KMS-11 (cell line): ENCODE data around the gene B4GALNT1.

ENCODE experiments used
- H2AFZ ChIP-seq: fragments of 200-600 bp; sonication (generic); 2 replicates; pipeline ENCODE4 v1.6.1; 2016; ENCODE audit warnings: antibody characterized with exemption, mixed run types, low read depth
- H3K27ac ChIP-seq: fragments of 200-600 bp; sonication (generic); 2 replicates; pipeline ENCODE4 v1.6.1; 2016; ENCODE audit warnings: mild to moderate bottlenecking, mixed run types
- H3K27me3 ChIP-seq: fragments of 200-600 bp; sonication (generic); 2 replicates; pipeline ENCODE4 v1.6.1; 2017; ENCODE audit warnings: mild to moderate bottlenecking, low read depth, mixed run types, moderate library complexity; ENCODE audit not compliant: insufficient read depth
- H3K36me3 ChIP-seq: fragments of 200-600 bp; sonication (generic); 2 replicates; pipeline ENCODE4 v1.6.1; 2017; ENCODE audit warnings: mild to moderate bottlenecking, mixed run types; ENCODE audit not compliant: insufficient read depth
- H3K4me1 ChIP-seq: fragments of 200-600 bp; sonication (generic); 2 replicates; pipeline ENCODE4 v1.6.1; 2016; ENCODE audit warnings: mild to moderate bottlenecking, low read depth, mixed run types; ENCODE audit not compliant: poor library complexity, severe bottlenecking
- H3K4me2 ChIP-seq: fragments of 200-600 bp; sonication (generic); 2 replicates; pipeline ENCODE4 v1.7.0; 2016; ENCODE audit warnings: mild to moderate bottlenecking, mixed run types
- H3K4me3 ChIP-seq: fragments of 200-600 bp; sonication (generic); IDR thresholded peaks from 2 replicates; pipeline ENCODE4 v1.6.1; 2017; ENCODE audit warnings: low read depth, low read length, mixed read lengths; ENCODE audit not compliant: insufficient read depth
- H3K79me2 ChIP-seq: fragments of 200-600 bp; sonication (generic); 2 replicates; pipeline ENCODE4 v1.6.1; 2016; ENCODE audit warnings: low read depth, mixed run types; ENCODE audit not compliant: insufficient read depth
- H3K9ac ChIP-seq: fragments of 200-600 bp; sonication (generic); 2 replicates; pipeline ENCODE4 v1.6.1; 2016; ENCODE audit warnings: mild to moderate bottlenecking, mixed run types
- H4K20me1 ChIP-seq: fragments of 200-600 bp; sonication (generic); 2 replicates; pipeline ENCODE4 v1.6.1; 2016; ENCODE audit warnings: mild to moderate bottlenecking, mixed run types; ENCODE audit not compliant: insufficient read depth
- TF ChIP-seq, protein P1 (sequence below): fragments of 200-600 bp; sonication (generic); conservative IDR thresholded peaks from 2 replicates; pipeline ENCODE4 v1.6.1; 2017; ENCODE audit warnings: low read depth, mild to moderate bottlenecking, antibody characterized with exemption, low read length, moderate library complexity, mixed read lengths

The B4GALNT1 gene

DNA sequence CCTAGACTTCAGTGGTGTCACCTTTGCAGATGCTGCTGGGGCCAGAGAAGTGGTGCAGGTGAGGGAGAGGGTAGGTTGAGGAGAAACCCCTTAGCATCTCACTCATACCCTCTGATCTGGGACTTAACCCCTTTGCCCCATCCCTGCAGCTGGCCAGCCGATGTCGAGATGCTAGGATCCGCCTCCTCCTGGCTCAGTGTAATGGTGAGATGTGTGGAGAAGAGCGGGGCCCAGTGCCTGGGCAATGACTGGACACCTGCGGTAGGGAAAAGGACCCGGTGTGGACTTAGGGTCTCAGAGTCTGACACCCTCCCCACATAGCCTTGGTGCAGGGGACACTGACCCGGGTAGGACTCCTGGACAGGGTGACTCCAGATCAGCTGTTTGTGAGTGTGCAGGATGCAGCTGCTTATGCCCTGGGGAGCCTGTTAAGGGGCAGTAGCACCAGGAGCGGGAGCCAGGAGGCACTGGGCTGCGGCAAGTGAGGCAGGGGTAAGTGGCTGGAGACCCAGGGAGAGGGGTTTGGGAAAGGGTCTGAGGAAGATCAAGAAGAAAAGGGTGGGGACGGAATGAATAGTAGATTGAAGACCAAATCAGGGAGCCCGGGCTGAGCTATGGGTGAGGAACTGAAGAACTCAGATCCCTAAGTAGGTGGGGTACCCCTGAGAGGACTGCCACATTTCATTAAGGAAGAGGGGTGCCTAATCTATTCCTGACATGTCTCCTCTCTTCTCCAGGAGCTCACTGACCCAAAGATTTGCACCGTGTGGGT is 7.6 kb downstream of the B4GALNT1 start:
- H3K4me3 ChIP-seq = no peak overlapping the region
- no peak overlapping the region for H3K4me2 ChIP-seq

DNA sequence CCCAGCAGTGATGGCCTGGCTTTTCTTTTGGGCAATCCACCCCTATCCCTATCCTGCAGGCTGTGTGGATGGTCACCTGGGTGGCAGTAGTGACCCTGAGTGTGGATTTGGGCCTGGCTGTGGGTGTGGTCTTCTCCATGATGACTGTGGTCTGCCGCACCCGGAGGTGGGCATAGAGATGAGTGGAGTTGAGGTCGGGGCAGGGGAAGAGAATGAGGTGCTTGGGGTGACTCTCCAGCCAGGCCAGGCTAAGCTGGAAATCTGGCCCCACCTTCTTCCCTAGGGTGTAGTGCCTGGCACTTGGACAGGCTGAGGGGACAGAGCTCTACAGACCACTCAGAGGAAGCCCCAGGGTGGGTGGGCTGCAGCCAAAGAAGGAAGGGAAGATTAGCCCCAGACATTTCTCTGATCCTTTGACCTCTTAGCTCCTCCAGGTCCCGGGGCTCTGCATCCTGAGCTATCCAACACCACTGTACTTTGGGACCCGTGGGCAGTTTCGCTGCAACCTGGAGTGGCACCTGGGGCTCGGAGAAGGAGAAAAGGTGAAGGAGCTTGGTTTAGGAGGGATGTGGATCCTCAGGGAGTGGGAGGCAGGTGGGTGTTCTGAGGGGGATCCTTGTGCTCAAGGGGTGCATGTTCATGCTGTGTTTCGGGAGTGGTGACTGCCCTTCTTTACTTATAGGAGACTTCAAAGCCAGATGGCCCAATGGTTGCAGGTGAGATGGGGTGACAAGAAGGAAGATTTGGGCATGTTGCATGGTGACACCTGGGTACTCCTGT is 8.4 kb downstream of the B4GALNT1 start:
- Histone ChIP-seq H3K4me1 (peaks cover 5% of the 10 kb centered on the region), H3K36me3 (no peaks in the 10 kb centered on the region; the same call in 1 of the 2 replicates), H3K27me3 (peaks cover 18% of the 10 kb centered on the region), H2AFZ (no peak overlapping the region), H3K79me2 (no peaks in the 10 kb centered on the region), H4K20me1 (no peaks in the 10 kb centered on the region), H3K4me3 (no peak overlapping the region), H3K9ac (no peak overlapping the region), H3K4me2 (no peak overlapping the region), H3K27ac (no peak overlapping the region)
- TF ChIP-seq, protein P1, sequence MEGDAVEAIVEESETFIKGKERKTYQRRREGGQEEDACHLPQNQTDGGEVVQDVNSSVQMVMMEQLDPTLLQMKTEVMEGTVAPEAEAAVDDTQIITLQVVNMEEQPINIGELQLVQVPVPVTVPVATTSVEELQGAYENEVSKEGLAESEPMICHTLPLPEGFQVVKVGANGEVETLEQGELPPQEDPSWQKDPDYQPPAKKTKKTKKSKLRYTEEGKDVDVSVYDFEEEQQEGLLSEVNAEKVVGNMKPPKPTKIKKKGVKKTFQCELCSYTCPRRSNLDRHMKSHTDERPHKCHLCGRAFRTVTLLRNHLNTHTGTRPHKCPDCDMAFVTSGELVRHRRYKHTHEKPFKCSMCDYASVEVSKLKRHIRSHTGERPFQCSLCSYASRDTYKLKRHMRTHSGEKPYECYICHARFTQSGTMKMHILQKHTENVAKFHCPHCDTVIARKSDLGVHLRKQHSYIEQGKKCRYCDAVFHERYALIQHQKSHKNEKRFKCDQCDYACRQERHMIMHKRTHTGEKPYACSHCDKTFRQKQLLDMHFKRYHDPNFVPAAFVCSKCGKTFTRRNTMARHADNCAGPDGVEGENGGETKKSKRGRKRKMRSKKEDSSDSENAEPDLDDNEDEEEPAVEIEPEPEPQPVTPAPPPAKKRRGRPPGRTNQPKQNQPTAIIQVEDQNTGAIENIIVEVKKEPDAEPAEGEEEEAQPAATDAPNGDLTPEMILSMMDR = no peak

More for the DNA sequence above, 7.6 kb downstream of the B4GALNT1 start:
- H3K9ac ChIP-seq = no peak overlapping the region
- H3K4me1 ChIP-seq = peaks cover 5% of the 10 kb centered on the region
- no peaks in the 10 kb centered on the region for H3K79me2 ChIP-seq
- TF ChIP-seq, protein P1 = no peak
- no peaks in the 10 kb centered on the region; the same call in 1 of the 2 replicates for H3K36me3 ChIP-seq
- no peak overlapping the region for H3K27ac ChIP-seq
- peaks cover 18% of the 10 kb centered on the region for H3K27me3 ChIP-seq
- H2AFZ ChIP-seq = no peak overlapping the region
- no peaks in the 10 kb centered on the region for H4K20me1 ChIP-seq

- Histone ChIP-seq H2AFZ (no peak overlapping the region), H3K27me3 (peaks cover 18% of the 10 kb centered on the region), H3K36me3 (no peaks in the 10 kb centered on the region; the same call in 1 of the 2 replicates), H3K9ac (no peak overlapping the region), H3K4me1 (peaks cover 5% of the 10 kb centered on the region), H4K20me1 (no peaks in the 10 kb centered on the region), H3K27ac (no peak overlapping the region), H3K4me2 (no peak overlapping the region), H3K4me3 (no peak overlapping the region), H3K79me2 (no peaks in the 10 kb centered on the region)
- TF ChIP-seq, protein P1 = no peak
These were observed 9.1 kb downstream of the B4GALNT1 start for GRCh38 chr12:57623811-57624390.

GRCh38 chr12:57623385-57623784 is 9.6 kb downstream of the B4GALNT1 start:
- H3K36me3 ChIP-seq = no peaks in the 10 kb centered on the region; the same call in 1 of the 2 replicates
- no peak overlapping the region for H2AFZ ChIP-seq
- no peak overlapping the region for H3K4me2 ChIP-seq
- H3K27me3 ChIP-seq = peaks cover 18% of the 10 kb centered on the region
- H4K20me1 ChIP-seq = no peaks in the 10 kb centered on the region
- H3K4me1 ChIP-seq = peaks cover 5% of the 10 kb centered on the region
- H3K79me2 ChIP-seq = no peaks in the 10 kb centered on the region
- TF ChIP-seq, protein P1 = no peak
- no peak overlapping the region for H3K4me3 ChIP-seq
- no peak overlapping the region for H3K27ac ChIP-seq
- H3K9ac ChIP-seq = no peak overlapping the region
